Measurements from ENCODE around the gene HADHB. TPM values are rescaled to one million over a fixed set of nuclear protein-coding genes. Genes with fewer than 3 reads are reported as not detected.

The HADHB gene
- total RNA-seq, 6 donors from 2014 or later, result 67.1 to 124 (median 91.2) TPM

GRCh38 chr2:26230806-26231205 lies 13.9 kb upstream of the HADHB start:
- Histone ChIP-seq H3K27ac (no peak overlapping the region), H3K9me3 (no peaks in the 10 kb centered on the region), H3K36me3 (peaks cover 44 to 97% (median 91%) of the 10 kb centered on the region in 4 donors), H3K27me3 (no peaks in the 10 kb centered on the region), H3K4me1 (no peaks in the 10 kb centered on the region), H3K4me3 (no peak overlapping the region)
- no peak for TF ChIP-seq CTCF (IDR thresholded peaks at IDR 0.05)
- TF ChIP-seq EP300 (IDR thresholded peaks at IDR 0.05), result no peak
- TF ChIP-seq POLR2AphosphoS5 (IDR thresholded peaks at IDR 0.05), result no peak
- no peak for TF ChIP-seq POLR2A (IDR thresholded peaks at IDR 0.05)
- 93 to 94% methylated on average over 2 of the region's 2 CpGs for WGBS, 2 donors
- DNase-seq (no peak), ATAC-seq (ENCODE audit: low FRiP score in 2 of 2) (no peak)

GRCh38 chr2:26235089-26235488 lies 9.7 kb upstream of the HADHB start:
- H3K4me1 ChIP-seq, result peaks cover 0 to 14% (median 5%) of the 10 kb centered on the region in 4 donors
- no peaks in the 10 kb centered on the region for H3K27me3 ChIP-seq
- ATAC-seq (ENCODE audit: low FRiP score in 2 of 2) (no peak), DNase-seq (no peak)
- H3K27ac ChIP-seq, result no peak overlapping the region
- peaks cover 30 to 87% (median 73%) of the 10 kb centered on the region in 4 donors for H3K36me3 ChIP-seq
- H3K4me3 ChIP-seq, result no peak overlapping the region
- no peak for TF ChIP-seq EP300 (IDR thresholded peaks at IDR 0.05)
- peak in 1 of 6 experiments; percentile 18 for TF ChIP-seq CTCF (IDR thresholded peaks at IDR 0.05)
- no peaks in the 10 kb centered on the region for H3K9me3 ChIP-seq
- WGBS, 2 donors, result 87 to 95% methylated on average over 9 of the region's 9 CpGs

GRCh38 chr2:26237868-26238267 lies 6.9 kb upstream of the HADHB start:
- no peak for TF ChIP-seq EP300 (IDR thresholded peaks at IDR 0.05)
- TF ChIP-seq CTCF (IDR thresholded peaks at IDR 0.05), result no peak
- no peak for TF ChIP-seq POLR2AphosphoS5 (IDR thresholded peaks at IDR 0.05)
- TF ChIP-seq POLR2A (IDR thresholded peaks at IDR 0.05), result no peak
- Histone ChIP-seq H3K27me3 (no peaks in the 10 kb centered on the region), H3K9me3 (no peaks in the 10 kb centered on the region), H3K4me1 (peaks cover 12 to 27% (median 24%) of the 10 kb centered on the region in 4 donors), H3K27ac (no peak overlapping the region), H3K36me3 (peaks cover 15 to 59% (median 45%) of the 10 kb centered on the region in 4 donors), H3K4me3 (no peak overlapping the region)
- DNase-seq, result no peak
- no peak for ATAC-seq (ENCODE audit: low FRiP score in 2 of 2)
- WGBS, 2 donors, result 92% methylated on average over 1 of the region's 1 CpG

GRCh38 chr2:26238311-26238958 lies 6.3 kb upstream of the HADHB start:
- no peak for ATAC-seq (ENCODE audit: low FRiP score in 2 of 2)

More at GRCh38 chr2:26238311-26238958, 6.3 kb upstream of the HADHB start:
- peak in 1 of 2 donors; percentile 40 for DNase-seq
- H3K36me3 ChIP-seq, result peaks cover 9 to 53% (median 40%) of the 10 kb centered on the region in 4 donors
- H3K4me1 ChIP-seq, result peaks cover 18 to 33% (median 28%) of the 10 kb centered on the region in 4 donors
- no peak overlapping the region for H3K27ac ChIP-seq
- no peaks in the 10 kb centered on the region for H3K27me3 ChIP-seq
- WGBS, 2 donors, result 69 to 84% methylated on average over 4 of the region's 4 CpGs
- H3K4me3 ChIP-seq, result no peak overlapping the region
- no peaks in the 10 kb centered on the region for H3K9me3 ChIP-seq
- TF ChIP-seq POLR2AphosphoS5 (IDR thresholded peaks at IDR 0.05) (no peak), EP300 (IDR thresholded peaks at IDR 0.05) (no peak), POLR2A (IDR thresholded peaks at IDR 0.05) (no peak), CTCF (IDR thresholded peaks at IDR 0.05) (no peak)
